Measurements from ENCODE around the gene TSEN54. TPM values are rescaled to one million over a fixed set of nuclear protein-coding genes. Genes with fewer than 3 reads are reported as not detected.
"Not testable (repeated sequence)": the region's sequence is repeated elsewhere in the genome, so short reads cannot be mapped to it uniquely, and the experiment has no call there.

TSEN54 gene
- total RNA-seq, 1 donor from 2014 or later, result 24.0 TPM

DNA sequence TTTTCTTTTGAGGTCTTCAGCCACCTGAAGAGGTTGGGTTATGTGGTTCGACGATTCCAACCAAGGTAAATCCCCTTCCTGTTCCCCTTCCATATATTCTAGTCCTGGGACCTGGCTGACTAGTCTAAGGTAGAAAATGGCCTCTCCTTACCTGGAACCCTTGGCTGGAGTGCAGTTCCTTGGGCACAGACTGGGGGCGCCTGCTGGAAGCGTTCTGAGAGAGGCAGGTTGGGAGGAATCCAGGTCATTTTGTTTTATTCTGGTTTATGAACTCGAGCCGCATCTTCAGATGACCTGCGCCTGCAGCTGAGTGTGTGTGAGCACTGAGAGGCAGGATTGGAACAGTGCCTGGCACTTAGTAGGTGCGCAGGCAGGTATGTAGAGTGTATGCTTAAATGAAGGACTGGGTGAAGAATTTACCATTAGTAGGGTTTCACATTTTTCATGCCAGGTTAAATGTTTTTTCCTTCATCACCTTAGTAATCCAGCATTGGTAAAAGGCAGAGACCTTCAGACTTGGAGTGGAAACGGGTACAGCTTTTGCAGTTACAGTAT, 2.7 kb downstream of the TSEN54 start:
- no peak for TF ChIP-seq CTCF (conservative IDR thresholded peaks at IDR 0.05; ENCODE audit: low read depth, low read length)
- H3K4me3 ChIP-seq (ENCODE audit: low read depth, low read length), result no peak overlapping the region
- no peak for DNase-seq (ENCODE audit: low read depth)

GRCh38 chr17:75520413-75520812, 4.1 kb downstream of the TSEN54 start:
- DNase-seq (ENCODE audit: low read depth); H3K4me3 ChIP-seq (ENCODE audit: low read depth, low read length): not testable (repeated sequence)

- no peak overlapping the region for H3K4me3 ChIP-seq (ENCODE audit: low read depth, low read length)
- TF ChIP-seq CTCF (conservative IDR thresholded peaks at IDR 0.05; ENCODE audit: low read depth, low read length), result no peak
- DNase-seq (ENCODE audit: low read depth), result no peak
Measured at GRCh38 chr17:75521290-75521689, 5.0 kb downstream of the TSEN54 start.

GRCh38 chr17:75521951-75522727, 5.8 kb downstream of the TSEN54 start:
- no peak for DNase-seq (ENCODE audit: low read depth)
- no peak for TF ChIP-seq CTCF (conservative IDR thresholded peaks at IDR 0.05; ENCODE audit: low read depth, low read length)
- H3K4me3 ChIP-seq (ENCODE audit: low read depth, low read length), result no peak overlapping the region

DNA sequence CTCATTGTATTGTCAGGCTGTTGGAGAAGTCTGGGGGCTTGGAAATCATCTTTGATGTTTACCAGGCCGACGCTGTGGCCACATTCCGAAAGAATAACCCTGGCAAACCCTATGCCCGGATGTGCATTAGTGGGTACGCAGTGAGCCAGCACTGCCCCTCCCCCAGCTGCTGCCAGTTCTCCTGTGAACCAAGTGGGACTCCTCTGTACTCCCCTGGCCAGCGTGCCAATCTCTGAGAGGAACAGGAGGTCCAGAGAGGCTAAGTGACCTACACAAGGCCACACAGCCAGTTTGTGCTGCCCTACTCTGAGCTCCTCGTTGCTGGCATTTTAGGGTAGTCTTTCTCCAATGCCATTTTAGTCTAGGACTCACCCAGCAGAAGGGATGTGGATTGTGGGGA, 7.3 kb downstream of the TSEN54 start:
- no peak for TF ChIP-seq CTCF (conservative IDR thresholded peaks at IDR 0.05; ENCODE audit: low read depth, low read length)
- H3K4me3 ChIP-seq (ENCODE audit: low read depth, low read length), result no peak overlapping the region
- DNase-seq (ENCODE audit: low read depth), result no peak

GRCh38 chr17:75524269-75524969, 8.1 kb downstream of the TSEN54 start:
- H3K4me3 ChIP-seq (ENCODE audit: low read depth, low read length), result peak overlapping the region; percentile 73
- DNase-seq (ENCODE audit: low read depth), result no peak
- TF ChIP-seq CTCF (conservative IDR thresholded peaks at IDR 0.05; ENCODE audit: low read depth, low read length), result no peak

GRCh38 chr17:75524970-75525805, 8.9 kb downstream of the TSEN54 start, which contains the start of gene LLGL2:
Gene LLGL2 (plus strand): TSS chr17:75525697. CDS start chr17:75543427, 17,730 bp downstream.
- H3K4me3 ChIP-seq (ENCODE audit: low read depth, low read length), result peak within 1 kb of the TSS; percentile 80
- TF ChIP-seq CTCF (conservative IDR thresholded peaks at IDR 0.05; ENCODE audit: low read depth, low read length), result peak; percentile 30
- no peak for DNase-seq (ENCODE audit: low read depth)
